ENCODE results near the gene SSR1. TPM values are rescaled to one million over a fixed set of nuclear protein-coding genes. Genes with fewer than 3 reads are reported as not detected.

SSR1 gene
- total RNA-seq, 1 experiment from 2014 or later, result 65.2 TPM

GRCh38 chr6:7334685-7335084 lies 21.7 kb upstream of the SSR1 start:
- H3K27me3 ChIP-seq (ENCODE audit: low read length), result no peaks in the 10 kb centered on the region
- no peak for TF ChIP-seq EZH2 (IDR thresholded peaks at IDR 0.05; ENCODE audit: low read length, unreplicated experiment)
- TF ChIP-seq EZH2phosphoT487 (IDR thresholded peaks at IDR 0.05; ENCODE audit: borderline replicate concordance, low read length), result no peak
- no peak for TF ChIP-seq CTCF (conservative IDR thresholded peaks at IDR 0.05; ENCODE audit: low read depth, low read length)
- no peaks in the 10 kb centered on the region for H3K4me1 ChIP-seq (ENCODE audit: insufficient read depth, low read length)
- BruUV-seq (replicated peaks), result no TSS peak
- POLR2A ChIA-PET (ENCODE audit: unreplicated experiment), result no interaction called here
- H3K4me3 ChIP-seq (ENCODE audit: low read length), result no peak overlapping the region
- CTCF ChIA-PET, result interaction anchor here (0.6 kb wide), 1 partner anchor 105 kb away, joined by 12 read pairs; no protein-coding TSS in a partner anchor
- H3K27ac ChIP-seq (ENCODE audit: low read length), result no peak overlapping the region
- H3K79me2 ChIP-seq (ENCODE audit: low read length), result no peaks in the 10 kb centered on the region
- no peak overlapping the region for H3K4me2 ChIP-seq (ENCODE audit: low read length)
- DNase-seq (no peak), ATAC-seq (no peak)
- H3K9me3 ChIP-seq (ENCODE audit: low read length), result no peaks in the 10 kb centered on the region
- H3K9ac ChIP-seq (ENCODE audit: low read length), result no peak overlapping the region
- no peaks in the 10 kb centered on the region for H3K9me2 ChIP-seq (replicated peaks; ENCODE audit: low read length)
- H3K36me3 ChIP-seq (ENCODE audit: low read depth, low read length), result no peaks in the 10 kb centered on the region
- intact Hi-C loops (cut with micrococcal nuclease), result no loop called here
- no peak overlapping the region for H2AFZ ChIP-seq (ENCODE audit: low read length)
- H4K20me1 ChIP-seq (ENCODE audit: low read length), result no peaks in the 10 kb centered on the region
- H3F3A ChIP-seq (ENCODE audit: low read length, unreplicated experiment), result no peaks in the 10 kb centered on the region

GRCh38 chr6:7332090-7332745 lies 19.2 kb upstream of the SSR1 start:
- POLR2A ChIA-PET (ENCODE audit: unreplicated experiment), result no interaction called here
- no peak for ATAC-seq

More at GRCh38 chr6:7332090-7332745, 19.2 kb upstream of the SSR1 start:
- no peak overlapping the region for H3K4me2 ChIP-seq (ENCODE audit: low read length)
- H3K9ac ChIP-seq (ENCODE audit: low read length), result no peak overlapping the region
- no TSS peak for BruUV-seq (replicated peaks)
- H3K79me2 ChIP-seq (ENCODE audit: low read length), result no peaks in the 10 kb centered on the region
- no peaks in the 10 kb centered on the region for H4K20me1 ChIP-seq (ENCODE audit: low read length)
- H3K27ac ChIP-seq (ENCODE audit: low read length), result no peak overlapping the region
- CTCF ChIA-PET, result no interaction called here
- DNase-seq, result no peak
- intact Hi-C loops (cut with micrococcal nuclease), result no loop called here
- H3K9me2 ChIP-seq (replicated peaks; ENCODE audit: low read length), result no peaks in the 10 kb centered on the region
- no peak overlapping the region for H2AFZ ChIP-seq (ENCODE audit: low read length)
- no peak overlapping the region for H3K4me3 ChIP-seq (ENCODE audit: low read length)
- no peaks in the 10 kb centered on the region for H3K36me3 ChIP-seq (ENCODE audit: low read depth, low read length)
- no peaks in the 10 kb centered on the region for H3K27me3 ChIP-seq (ENCODE audit: low read length)
- no peaks in the 10 kb centered on the region for H3F3A ChIP-seq (ENCODE audit: low read length, unreplicated experiment)
- no peaks in the 10 kb centered on the region for H3K4me1 ChIP-seq (ENCODE audit: insufficient read depth, low read length)
- no peaks in the 10 kb centered on the region for H3K9me3 ChIP-seq (ENCODE audit: low read length)
- no peak for TF ChIP-seq EZH2 (IDR thresholded peaks at IDR 0.05; ENCODE audit: low read length, unreplicated experiment)
- no peak for TF ChIP-seq CTCF (conservative IDR thresholded peaks at IDR 0.05; ENCODE audit: low read depth, low read length)
- TF ChIP-seq EZH2phosphoT487 (IDR thresholded peaks at IDR 0.05; ENCODE audit: borderline replicate concordance, low read length), result no peak

Measured in PC-3 (cell line).